Measurements from ENCODE around the gene HSPH1.

HSPH1 gene

GRCh38 chr13:31093145-31093885, 68.4 kb downstream of the HSPH1 start:
- no peak for FAIRE-seq

GRCh38 chr13:31092646-31093045, 69.1 kb downstream of the HSPH1 start:
- FAIRE-seq: no peak

- FAIRE-seq: no peak
Observed at GRCh38 chr13:31090961-31091624, 70.6 kb downstream of the HSPH1 start.

GRCh38 chr13:31090096-31090495, 71.6 kb downstream of the HSPH1 start:
- FAIRE-seq: no peak

- no peak for FAIRE-seq
Observed at GRCh38 chr13:31089649-31090048, 72.1 kb downstream of the HSPH1 start.

GRCh38 chr13:31088826-31089420, 72.8 kb downstream of the HSPH1 start:
- no peak for FAIRE-seq
